HG03045 (cell line): ENCODE results near the gene ZSWIM5.

Experiments used
- ATAC-seq: cut with Tn5 transposase; IDR thresholded peaks from one replicate; pipeline ENCODE4 v1.9.1; 2021; ENCODE audit warnings: mild to moderate bottlenecking, moderate library complexity; ENCODE audit not compliant: unreplicated experiment

Gene ZSWIM5

DNA sequence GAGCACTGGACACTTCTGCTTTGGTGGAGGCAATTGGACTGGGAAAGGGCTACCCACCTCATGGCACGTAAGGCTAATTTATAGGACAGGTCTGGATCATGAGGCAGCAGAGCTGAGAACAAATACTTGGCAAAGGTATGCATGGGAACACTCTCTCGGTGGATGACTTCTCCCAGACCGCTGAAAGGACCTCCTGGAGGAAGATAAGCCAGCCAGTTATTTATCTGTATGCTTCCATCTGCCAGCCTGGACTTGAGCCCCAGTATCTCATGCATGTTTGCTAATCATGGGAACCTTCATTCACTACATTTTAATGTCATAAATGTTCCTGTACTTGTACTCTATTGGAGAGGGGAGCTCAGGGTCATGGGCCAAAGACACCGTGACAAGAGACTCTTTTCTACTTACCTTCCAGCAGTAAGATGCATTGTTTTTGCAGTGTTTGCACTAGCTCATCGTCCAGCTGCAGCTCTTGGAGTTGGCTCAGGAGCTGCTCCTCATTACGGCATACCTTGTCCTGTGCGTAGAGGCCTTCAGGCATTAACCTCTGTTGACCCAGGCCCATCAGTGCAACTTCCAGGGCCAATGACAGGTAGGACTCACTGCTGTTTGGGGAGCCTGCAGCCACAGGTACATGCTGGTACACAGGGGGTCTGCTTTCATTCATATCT, 170.6 kb downstream of the ZSWIM5 start:
- no peak for ATAC-seq

DNA sequence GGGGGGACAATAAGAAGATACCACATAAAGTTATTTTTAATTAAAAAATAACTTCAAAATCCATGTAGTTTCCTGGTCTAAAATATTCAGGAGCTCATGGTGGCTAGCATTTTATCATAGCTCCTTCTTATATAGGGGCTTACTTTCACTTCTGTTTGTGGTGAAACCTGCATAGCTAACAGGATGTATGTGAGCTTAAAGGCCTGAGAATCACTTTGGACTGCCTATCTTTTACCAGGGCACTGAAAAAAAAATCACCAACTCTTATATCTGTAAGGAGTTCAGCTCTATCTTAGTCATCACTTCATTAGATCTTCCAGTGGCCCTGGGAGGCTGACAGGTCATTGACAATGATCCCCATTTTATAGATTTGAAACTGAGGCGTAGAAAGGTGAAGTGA, 173.0 kb downstream of the ZSWIM5 start:
- ATAC-seq = no peak

DNA sequence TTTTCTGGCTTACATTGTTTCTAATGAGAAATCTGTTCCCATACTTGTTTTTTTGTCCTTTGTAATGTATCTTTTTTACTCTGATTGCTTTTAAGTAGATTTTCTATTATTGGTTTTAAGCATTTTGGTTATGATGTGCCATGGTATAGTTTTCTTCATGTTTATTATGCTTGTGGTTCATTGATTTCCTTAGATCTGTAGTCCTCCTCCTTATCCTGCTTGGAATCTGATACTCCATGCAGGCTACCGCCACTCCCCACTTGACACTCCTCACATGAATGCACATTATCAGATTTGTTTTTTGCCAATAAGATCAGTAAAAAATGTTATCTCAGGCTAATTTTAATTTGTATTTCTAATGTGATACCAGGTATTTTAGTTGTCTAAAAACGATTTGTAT, 173.6 kb downstream of the ZSWIM5 start:
- no peak for ATAC-seq

DNA sequence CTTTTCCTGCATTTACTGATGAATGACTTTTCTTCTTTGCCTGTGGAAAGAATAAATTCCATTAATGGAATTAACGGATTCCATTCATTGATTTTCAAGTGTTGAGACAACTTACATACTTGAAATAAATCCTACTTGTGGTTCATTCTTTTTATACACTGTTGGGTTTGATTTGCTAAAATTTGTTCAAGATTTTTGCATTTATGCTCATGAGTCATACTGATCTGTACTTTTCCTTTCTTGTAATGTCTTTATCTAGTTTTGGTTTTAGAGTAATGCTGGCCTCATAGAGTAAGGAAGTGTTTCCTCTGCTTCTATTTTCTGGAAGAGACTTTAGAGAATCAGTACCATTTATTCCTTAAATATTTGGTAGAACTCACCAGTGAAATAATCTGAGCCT, 180.0 kb downstream of the ZSWIM5 start:
- ATAC-seq = no peak

DNA sequence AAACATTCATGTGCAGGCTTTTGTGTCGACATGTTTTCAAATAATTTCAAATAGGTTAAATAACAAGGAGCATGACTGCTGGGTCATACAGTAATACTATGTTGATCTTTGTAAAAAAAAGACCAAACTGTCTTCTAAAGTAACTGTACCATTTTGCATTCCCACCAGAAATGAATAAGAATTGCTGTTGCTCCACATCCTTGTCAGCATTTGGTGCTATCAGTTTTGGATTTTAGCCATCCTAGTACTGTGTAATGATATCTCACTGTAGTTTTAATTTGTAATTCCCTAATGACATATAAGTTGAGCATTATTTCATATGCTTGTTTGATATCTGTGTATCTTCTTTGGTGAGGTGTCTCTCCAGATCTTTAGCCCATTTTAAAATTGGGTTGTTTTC, 182.7 kb downstream of the ZSWIM5 start:
- no peak for ATAC-seq

DNA sequence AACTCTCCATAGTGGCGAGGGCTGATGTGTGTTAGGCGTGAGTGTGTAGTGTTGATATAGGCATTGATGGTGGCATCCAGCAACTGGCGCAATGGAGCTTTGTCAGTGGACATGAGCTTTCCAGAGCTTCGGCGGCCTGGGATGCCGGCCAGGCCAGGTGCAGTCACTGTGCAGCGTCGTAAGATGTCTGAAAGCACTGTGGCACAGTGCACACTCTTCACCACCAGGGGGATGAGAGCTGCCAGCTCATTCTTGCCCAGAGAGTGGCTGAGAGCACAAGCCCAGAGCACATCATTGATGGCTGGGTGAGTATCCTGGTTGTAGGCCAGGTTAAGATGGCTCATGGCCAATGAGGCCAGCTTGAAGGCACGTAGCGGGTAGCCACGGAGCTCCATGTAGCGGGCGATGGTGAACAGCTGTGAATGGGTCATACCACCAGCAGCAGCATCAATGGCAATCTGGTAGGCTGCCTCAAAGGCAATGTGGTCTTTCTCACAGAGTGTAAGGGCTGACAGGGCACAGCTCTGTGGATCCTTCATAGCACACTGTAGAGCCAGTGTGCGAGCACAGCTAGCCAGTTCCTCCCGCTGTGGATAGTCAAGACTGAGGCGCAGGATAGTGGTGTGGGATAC, 187.7 kb downstream of the ZSWIM5 start:
- ATAC-seq = peak; percentile 61

DNA sequence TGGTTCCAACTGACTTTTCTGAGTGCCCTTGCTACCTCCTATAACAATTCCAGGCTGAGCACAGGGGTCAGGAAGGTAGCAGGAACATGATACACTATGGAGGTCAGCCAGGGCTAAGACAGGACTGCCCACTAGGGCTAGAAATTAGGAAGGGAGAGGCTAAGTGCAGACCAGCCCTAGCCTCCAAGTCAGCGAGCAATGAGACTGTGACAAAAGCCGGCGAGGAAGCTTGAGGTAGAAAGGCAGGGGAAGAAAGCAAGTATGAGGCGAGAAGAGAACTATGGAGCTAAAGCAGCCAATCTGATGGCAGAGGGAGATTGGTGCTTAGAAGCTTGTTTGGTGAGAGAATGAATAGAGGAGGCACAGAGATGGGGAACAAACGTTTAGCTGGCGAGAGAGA, 189.6 kb downstream of the ZSWIM5 start:
- no peak for ATAC-seq

DNA sequence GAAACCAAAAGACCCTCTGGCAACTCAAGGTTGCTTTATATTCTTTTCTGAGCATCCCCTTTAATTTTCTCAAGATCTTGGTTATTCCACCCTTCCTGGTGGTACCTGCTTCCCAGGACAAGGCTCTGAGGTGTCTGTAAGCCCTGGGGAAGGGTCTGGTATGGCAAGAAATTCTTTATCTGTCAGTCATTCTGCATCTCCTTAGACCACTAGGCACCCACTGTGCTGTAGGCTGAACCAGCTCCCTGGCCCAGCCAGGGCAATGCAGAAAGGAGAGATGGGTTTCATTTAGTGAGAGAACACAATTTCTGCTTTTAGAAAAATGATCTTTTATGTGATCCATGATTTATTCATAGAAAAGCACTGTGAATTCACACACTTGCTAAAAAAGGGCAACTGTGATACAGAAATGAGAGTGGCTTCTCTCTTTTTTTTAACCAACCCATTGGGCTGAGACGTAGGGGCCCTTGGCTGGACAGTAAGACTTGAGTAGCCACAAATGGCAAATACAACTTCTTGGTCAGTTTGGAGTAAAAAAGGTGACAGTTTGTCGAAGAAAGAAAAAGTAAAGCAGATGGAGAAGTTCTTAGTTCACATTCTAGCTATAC, 190.2 kb downstream of the ZSWIM5 start:
- ATAC-seq = no peak

DNA sequence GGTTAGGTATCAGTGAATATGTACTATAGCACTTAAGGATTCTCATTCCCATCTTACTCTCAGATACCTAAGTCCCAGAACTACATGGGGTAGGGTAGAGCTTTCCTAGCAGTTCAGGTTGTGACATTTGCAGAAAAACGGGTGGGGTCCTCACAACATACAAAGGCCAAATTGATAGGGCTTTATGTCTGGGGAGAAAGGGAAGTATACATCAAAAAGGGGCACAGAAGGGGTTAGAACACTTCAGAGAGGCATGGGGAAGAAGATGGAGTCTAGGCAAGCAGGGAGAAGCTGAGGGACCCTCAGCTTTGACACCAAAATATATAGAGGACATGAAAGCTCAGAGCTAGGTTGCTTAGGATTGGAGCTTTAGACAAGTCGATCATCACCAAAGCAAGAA, 190.7 kb downstream of the ZSWIM5 start:
- ATAC-seq = no peak

DNA sequence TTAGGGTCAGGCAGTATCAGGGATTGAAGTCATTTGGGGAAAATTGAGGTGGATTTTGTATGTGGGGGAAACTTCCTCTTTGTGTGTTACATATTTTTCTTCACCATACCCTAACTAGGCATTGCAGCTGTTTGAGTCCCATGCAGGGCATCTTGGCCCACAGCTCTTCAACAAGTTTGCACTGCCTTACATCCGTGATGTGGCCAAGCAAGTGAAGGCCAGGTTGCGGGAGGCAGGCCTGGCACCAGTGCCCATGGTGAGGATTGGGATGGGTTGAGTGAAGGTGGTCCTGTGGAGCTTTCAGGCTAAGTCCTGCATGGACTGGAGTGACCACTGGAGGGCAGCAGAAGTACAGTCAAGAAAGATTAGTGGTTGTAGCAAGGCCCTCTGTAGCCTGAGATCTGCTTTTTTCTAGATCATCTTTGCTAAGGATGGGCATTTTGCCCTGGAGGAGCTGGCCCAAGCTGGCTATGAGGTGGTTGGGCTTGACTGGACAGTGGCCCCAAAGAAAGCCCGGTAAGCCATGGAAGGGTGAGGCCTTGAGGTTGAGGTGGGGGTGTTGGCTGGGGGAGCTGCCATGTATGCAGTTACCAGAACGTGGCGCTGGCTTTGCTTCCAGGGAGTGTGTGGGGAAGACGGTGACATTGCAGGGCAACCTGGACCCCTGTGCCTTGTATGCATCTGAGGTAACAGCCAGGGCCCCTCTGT, 191.9 kb downstream of the ZSWIM5 start:
- ATAC-seq = no peak

DNA sequence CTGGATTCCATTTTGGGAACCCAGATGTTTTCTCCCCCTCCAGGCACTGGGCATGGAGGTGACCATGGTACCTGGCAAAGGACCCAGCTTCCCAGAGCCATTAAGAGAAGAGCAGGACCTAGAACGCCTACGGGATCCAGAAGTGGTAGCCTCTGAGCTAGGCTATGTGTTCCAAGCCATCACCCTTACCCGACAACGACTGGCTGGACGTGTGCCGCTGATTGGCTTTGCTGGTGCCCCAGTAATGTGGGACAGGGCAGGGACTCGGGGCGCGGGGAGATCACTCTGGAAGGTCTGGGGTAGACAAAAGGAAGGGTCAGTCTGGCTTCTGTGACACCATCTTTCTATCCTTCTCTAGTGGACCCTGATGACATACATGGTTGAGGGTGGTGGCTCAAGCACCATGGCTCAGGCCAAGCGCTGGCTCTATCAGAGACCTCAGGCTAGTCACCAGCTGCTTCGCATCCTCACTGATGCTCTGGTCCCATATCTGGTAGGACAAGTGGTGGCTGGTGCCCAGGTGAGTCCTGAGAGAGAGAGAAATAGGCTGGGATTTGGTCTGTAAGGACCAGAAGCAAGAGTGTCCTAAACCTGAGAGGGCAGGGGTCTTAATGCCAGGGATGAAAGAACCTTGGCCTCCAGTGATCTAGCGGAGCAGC, 192.7 kb downstream of the ZSWIM5 start:
- ATAC-seq = no peak

DNA sequence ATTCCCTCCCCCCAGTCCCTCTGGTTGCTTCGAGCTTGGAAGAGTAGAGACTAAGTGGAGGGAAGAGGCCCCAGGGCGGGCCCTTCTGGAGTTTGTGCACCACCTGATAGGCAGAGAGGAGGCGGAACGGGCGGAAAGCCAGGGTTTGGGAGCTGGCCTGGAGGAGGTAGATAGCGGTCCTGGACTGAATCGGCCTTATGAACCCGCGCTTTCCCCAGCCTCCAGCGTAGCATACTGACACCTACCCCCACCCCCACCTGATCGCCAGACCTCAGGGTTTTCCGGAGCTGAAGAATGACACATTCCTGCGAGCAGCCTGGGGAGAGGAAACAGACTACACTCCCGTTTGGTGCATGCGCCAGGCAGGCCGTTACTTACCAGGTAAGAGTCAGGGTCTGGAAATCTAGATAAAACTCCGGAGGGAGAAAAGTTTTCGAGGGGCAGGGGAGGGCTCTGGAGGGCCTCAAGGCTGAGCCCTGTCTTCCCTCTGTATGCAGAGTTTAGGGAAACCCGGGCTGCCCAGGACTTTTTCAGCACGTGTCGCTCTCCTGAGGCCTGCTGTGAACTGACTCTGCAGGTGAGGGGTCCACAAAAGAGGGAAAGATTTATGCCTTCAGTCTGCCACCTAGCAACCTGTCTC, 193.6 kb downstream of the ZSWIM5 start:
- no peak for ATAC-seq

DNA sequence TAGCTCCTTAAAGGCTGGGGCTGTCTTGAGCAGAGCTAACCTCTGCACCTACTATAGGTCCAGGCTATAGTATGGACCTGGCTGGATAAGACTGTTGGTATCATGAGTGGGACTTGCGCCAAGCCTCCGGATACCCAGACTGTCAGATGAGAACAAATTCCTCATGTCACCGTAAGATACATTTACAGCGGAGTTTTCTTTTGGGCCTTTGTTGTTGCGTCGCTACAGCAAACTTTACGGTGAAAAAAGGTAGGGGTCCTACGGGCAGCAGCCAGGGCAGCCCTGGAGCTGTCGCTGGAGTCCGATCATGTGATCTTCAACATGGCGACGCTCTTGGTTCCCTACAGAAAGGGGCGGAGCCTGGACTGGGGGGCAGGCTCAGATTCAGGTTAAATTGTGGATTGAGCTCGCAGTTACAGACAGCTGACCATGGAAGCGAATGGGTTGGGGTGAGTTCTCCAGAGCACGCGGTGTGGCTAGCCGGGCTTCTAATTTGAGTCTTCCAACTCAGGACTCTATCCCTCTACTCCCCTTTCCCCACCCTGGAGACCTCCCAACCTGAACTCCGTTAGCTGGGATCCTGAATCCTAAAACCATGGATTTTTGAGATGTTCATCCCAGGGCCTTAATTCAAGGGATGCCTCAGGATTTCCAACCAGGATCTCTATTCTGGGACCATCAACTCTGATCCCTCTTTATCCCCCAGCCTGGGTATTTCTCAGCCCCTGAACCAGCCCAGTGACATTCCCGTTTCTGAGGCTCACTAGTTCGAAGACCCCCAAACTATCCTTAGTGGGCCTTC, 194.4 kb downstream of the ZSWIM5 start, which contains the start of gene UROD:
TSS of gene UROD (plus strand) at position 418 of the 802 bp plus-strand sequence. CDS start at position 430, 12 bp downstream.
- ATAC-seq = peak; percentile 63

DNA sequence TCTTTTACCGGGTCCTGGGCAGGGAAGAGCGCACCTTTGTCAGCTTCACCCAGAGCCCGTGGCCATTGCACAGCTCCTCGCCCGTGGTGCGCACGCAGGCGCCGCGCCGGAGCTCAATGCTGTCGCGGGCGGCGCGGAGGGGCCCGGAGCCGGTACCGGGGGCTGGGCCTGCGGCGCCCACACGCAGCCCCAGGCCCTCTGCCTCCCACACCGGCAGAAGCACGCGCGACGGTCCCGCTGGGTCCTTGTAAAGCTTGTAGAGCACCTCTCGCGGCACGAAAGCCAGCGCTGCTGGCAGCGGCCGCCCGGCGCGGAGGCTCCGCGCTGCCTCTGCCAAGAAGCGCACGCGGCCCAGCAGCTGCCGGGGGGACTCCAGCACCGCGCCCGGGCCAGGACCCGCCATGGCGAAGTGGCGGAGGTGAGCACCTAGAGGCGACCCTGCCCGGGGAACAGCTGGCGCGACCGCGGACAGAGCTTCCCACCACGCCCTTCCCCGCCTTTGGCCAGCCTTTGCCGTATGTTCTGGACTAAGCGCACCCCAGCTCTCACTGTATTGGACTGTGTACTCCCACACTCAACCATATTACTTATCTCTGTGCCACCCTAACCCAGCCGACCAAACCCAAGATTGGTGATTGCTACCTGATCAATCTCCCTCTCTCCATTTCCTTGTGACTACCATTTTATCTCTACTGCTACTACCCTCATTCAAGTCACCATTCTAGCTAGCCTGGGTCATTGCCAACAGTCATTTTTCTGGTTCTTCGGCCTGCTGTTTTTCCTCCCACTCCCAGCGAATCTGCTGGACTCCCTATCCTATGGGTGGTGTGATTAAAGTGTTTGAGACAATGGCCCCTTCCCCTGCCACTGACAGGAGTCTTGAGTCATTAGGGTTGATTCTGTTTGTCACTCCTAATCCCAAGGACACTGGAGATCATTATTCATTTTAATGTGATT, 195.3 kb downstream of the ZSWIM5 start, which contains the start of gene HECTD3:
TSS of gene HECTD3 (minus strand) at position 470 of the 957 bp plus-strand sequence. CDS start at position 403, 67 bp downstream.
- ATAC-seq = peak; percentile 72

DNA sequence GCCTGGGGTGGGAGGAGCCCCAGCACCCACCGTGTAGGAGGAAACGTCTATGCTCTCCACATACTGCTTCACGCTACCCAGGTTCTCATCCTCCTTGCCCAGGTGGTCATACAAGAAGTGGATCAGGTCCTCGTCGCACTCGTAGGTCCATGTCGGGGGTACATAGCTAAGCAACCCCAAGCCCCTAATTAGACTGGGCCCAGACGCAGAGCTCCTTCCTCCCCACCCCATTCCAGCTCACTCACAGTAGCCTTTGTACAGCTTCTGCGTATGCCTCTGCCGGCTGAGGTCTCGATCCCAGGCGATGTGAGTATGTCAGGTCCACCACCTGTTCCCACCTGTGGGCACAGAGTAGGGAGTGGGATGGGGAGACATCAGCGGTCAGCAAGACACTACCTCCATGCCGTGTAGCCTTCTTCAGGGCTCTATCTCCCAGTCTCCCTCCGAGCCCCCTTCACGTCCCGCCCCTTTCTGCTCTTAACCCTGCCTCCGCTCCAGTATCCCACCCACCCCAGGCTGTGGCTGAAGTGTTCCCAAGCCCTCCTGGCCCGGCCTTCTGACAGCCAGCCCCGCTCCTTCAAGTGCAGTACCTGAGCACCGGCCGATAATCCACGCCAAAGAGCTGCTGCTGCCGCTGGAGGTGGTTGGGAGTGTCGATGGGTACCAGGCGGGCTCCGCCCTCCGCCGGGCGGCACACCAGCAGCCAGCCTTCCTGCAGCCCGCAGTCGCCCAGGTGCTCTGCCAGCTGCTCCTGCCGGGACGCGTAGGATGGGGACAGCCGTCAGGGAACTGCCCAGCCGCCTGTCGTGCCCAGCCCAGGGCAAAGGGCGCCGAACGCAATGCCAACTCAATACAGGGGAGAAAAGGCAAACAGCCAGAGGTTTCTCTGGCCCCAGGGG, 196.2 kb downstream of the ZSWIM5 start:
- ATAC-seq = no peak

DNA sequence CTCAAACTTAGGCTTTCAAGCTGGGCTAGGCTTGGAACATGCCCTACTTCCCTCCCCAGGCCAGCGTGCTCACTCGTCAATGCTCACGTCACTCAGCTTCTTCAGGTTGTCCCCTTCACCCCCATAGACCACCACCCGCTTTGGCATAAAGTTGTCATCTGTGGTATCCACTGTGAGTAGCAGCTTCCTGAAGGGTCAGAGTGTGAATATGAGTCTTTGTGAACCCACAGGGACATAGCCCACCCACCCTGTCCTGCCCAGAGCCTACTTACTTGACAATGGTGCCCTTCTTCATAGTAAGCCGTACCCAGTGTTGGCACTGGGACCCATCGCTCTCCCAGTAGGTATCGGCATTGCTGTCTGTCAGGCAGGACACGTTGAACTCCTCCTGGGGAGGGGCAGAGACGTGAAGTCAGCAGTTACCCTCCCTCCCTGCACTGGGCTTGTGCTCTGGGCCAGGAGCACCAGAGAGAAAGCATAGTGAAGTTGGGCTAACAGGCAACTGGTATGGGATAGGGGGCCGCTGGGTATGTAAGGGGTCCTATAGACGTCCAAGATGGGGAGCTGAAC, 197.0 kb downstream of the ZSWIM5 start:
- ATAC-seq = no peak

DNA sequence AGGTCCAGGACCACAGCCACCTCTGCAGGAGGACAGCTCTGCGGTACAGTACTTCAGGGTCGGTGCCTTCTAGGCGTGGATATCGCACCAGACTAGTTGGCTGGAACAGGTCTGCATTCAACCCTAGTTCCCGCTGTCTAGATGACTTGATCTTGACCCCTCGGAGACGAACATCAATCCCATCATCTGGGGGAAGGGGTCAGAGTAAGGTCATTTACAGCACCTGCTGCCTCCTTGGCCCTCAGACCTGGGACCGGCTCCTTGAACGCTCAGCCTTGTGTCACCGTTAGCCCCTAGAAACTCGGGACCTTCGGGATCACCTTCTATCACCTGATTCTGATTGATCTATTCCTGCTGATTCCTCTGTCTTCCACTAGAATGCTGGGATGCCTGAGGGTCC, 197.9 kb downstream of the ZSWIM5 start:
- ATAC-seq = no peak
